Measurements from ENCODE around the gene TNIP1. TPM values are rescaled to one million over a fixed set of nuclear protein-coding genes. Genes with fewer than 3 reads are reported as not detected.

The TNIP1 gene
- polyA plus RNA-seq, 1 of the 3 experiments (the other 2 are of a cell fraction), result 46.2 TPM

GRCh38 chr5:151086905-151087360 lies 6.1 kb upstream of the TNIP1 start:
- TF ChIP-seq SIN3A (IDR thresholded peaks at IDR 0.05; ENCODE audit: borderline replicate concordance, low read depth, low read length) (no peak), CHD2 (IDR thresholded peaks at IDR 0.05; ENCODE audit: low read length, partially characterized antibody) (no peak), TEAD4 (IDR thresholded peaks at IDR 0.05; ENCODE audit: borderline replicate concordance, insufficient read depth) (no peak), USF2 (IDR thresholded peaks at IDR 0.05; ENCODE audit: borderline replicate concordance, low read depth, low read length) (no peak), MXI1 (IDR thresholded peaks at IDR 0.05; ENCODE audit: low read depth, low read length) (no peak), ELF1 (IDR thresholded peaks at IDR 0.05) (no peak), EP300 (IDR thresholded peaks at IDR 0.05; ENCODE audit: borderline replicate concordance in 1 of 2, low read depth in 1 of 2, low read length in 1 of 2) (no peak), MEF2A (IDR thresholded peaks at IDR 0.05; ENCODE audit: borderline replicate concordance, low read depth) (no peak), NRF1 (IDR thresholded peaks at IDR 0.05; ENCODE audit: low read depth, low read length) (no peak), MAX (IDR thresholded peaks at IDR 0.05; ENCODE audit: low read depth) (no peak), FOXJ3 (CRISPR knock-in tag; IDR thresholded peaks at IDR 0.05) (no peak), TCF12 (IDR thresholded peaks at IDR 0.05) (no peak)
- TF ChIP-seq, protein P1, sequence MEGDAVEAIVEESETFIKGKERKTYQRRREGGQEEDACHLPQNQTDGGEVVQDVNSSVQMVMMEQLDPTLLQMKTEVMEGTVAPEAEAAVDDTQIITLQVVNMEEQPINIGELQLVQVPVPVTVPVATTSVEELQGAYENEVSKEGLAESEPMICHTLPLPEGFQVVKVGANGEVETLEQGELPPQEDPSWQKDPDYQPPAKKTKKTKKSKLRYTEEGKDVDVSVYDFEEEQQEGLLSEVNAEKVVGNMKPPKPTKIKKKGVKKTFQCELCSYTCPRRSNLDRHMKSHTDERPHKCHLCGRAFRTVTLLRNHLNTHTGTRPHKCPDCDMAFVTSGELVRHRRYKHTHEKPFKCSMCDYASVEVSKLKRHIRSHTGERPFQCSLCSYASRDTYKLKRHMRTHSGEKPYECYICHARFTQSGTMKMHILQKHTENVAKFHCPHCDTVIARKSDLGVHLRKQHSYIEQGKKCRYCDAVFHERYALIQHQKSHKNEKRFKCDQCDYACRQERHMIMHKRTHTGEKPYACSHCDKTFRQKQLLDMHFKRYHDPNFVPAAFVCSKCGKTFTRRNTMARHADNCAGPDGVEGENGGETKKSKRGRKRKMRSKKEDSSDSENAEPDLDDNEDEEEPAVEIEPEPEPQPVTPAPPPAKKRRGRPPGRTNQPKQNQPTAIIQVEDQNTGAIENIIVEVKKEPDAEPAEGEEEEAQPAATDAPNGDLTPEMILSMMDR (IDR thresholded peaks at IDR 0.05), result no peak
- Histone ChIP-seq H3K4me2 (no peak overlapping the region), H3F3A (replicated peaks; ENCODE audit: insufficient read depth) (no peaks in the 10 kb centered on the region), H4K20me1 (ENCODE audit: insufficient read depth) (no peaks in the 10 kb centered on the region), H3K79me2 (ENCODE audit: insufficient read depth) (no peaks in the 10 kb centered on the region), H3K4me3 (ENCODE audit: low read depth in 2 of 2, low read length in 1 of 2) (no peak overlapping the region), H3K36me3 (replicated peaks in 1 of 2; ENCODE audit: control insufficient read depth in 1 of 2, insufficient read depth in 2 of 2, low read length in 1 of 2) (no peaks in the 10 kb centered on the region), H3K4me1 (ENCODE audit: control insufficient read depth in 1 of 2, insufficient read depth in 2 of 2, low read depth in 1 of 2, low read length in 1 of 2) (peaks cover 4% of the 10 kb centered on the region in 2 experiments; a peak in 3 of 4 replicates), H3K9me3 (no peaks in the 10 kb centered on the region), H3K9me2 (no peaks in the 10 kb centered on the region), H3K27me3 (ENCODE audit: insufficient read depth) (no peaks in the 10 kb centered on the region), H3K9ac (no peak overlapping the region), H3K27ac (ENCODE audit: low read depth in 2 of 2, low read length in 1 of 2) (no peak overlapping the region), H2AFZ (ENCODE audit: low read depth) (no peak overlapping the region)
- 67% methylated on average over 6 of the region's 10 CpGs for WGBS (ENCODE audit: low lambda C conversion rate)
- POLR2A ChIA-PET, result no interaction called here
- DNase-seq, result no peak
- CTCF ChIA-PET, result interaction anchor here (1.6 to 2.9 kb wide), 3 partner anchors 27 to 39 kb away, joined by 5 to 11 read pairs (median 7); no protein-coding TSS in a partner anchor

DNA sequence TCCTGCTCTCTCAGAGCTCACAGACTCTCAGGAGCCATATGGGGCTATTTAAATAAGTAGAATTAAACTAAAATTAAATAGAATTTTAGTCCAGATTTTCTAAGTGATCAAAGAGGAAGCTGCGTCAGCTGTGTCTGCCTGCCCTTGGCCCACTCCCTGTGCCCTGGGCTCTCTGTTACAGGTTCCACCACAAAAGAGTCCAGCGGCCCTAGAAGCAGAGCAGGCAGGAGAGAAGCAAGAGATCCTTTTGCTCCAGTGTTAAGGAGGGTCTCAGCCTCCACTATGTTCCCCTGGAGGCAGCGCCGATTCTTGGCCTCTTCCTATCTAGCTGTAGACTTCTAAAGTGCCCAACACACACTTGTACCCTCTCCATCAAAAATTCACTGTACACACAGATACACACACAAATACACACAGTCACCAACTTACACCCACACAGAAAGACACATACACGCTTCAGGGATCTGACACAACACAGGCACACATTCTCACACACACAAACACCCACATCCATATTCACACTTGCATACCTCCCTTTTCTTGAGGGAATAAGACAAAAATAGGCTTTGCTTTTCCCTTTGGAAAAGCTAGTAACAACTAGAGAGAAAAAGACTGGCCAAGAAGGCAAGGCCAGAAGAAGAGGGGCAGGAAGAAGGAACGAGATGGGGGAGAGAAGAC lies 5.5 kb upstream of the TNIP1 start:
- CTCF ChIA-PET, result interaction anchor here (1.6 to 2.9 kb wide), 3 partner anchors 28 to 40 kb away, joined by 5 to 11 read pairs (median 7); no protein-coding TSS in a partner anchor
- WGBS (ENCODE audit: low lambda C conversion rate), result 82% methylated on average over 5 of the region's 6 CpGs

More for the DNA sequence above, 5.5 kb upstream of the TNIP1 start:
- H3K4me2 ChIP-seq, result no peak overlapping the region
- H3K27me3 ChIP-seq (ENCODE audit: insufficient read depth), result no peaks in the 10 kb centered on the region
- H3K36me3 ChIP-seq (replicated peaks in 1 of 2; ENCODE audit: control insufficient read depth in 1 of 2, insufficient read depth in 2 of 2, low read length in 1 of 2), result no peaks in the 10 kb centered on the region
- no peak for TF ChIP-seq MXI1 (IDR thresholded peaks at IDR 0.05; ENCODE audit: low read depth, low read length)
- no peak for TF ChIP-seq CHD2 (IDR thresholded peaks at IDR 0.05; ENCODE audit: low read length, partially characterized antibody)
- no peak for TF ChIP-seq MAX (IDR thresholded peaks at IDR 0.05; ENCODE audit: low read depth)
- no peak for TF ChIP-seq GATA2 (CRISPR knock-in tag; IDR thresholded peaks at IDR 0.05)
- no peak overlapping the region for H3K9ac ChIP-seq
- no peaks in the 10 kb centered on the region for H4K20me1 ChIP-seq (ENCODE audit: insufficient read depth)
- DNase-seq, result no peak
- no peak overlapping the region for H3K4me3 ChIP-seq (ENCODE audit: low read depth in 2 of 2, low read length in 1 of 2)
- no peaks in the 10 kb centered on the region for H3K9me3 ChIP-seq
- H3K4me1 ChIP-seq (ENCODE audit: control insufficient read depth in 1 of 2, insufficient read depth in 2 of 2, low read depth in 1 of 2, low read length in 1 of 2), result peaks cover 4 to 5% of the 10 kb centered on the region in 2 experiments; a peak in 3 of 4 replicates
- no peaks in the 10 kb centered on the region for H3F3A ChIP-seq (replicated peaks; ENCODE audit: insufficient read depth)
- H3K27ac ChIP-seq (ENCODE audit: low read depth in 2 of 2, low read length in 1 of 2), result no peak overlapping the region
- no peaks in the 10 kb centered on the region for H3K9me2 ChIP-seq
- POLR2A ChIA-PET, result no interaction called here
- H3K79me2 ChIP-seq (ENCODE audit: insufficient read depth), result peaks cover 3% of the 10 kb centered on the region; the same call in 1 of the 2 replicates
- no peak overlapping the region for H2AFZ ChIP-seq (ENCODE audit: low read depth)

Data from SK-N-SH (cell line).